PFSK-1 (cell line): Measurements from ENCODE around the gene ADGRB2.

Experiments
- FOXP2 ChIP-seq: optimal IDR thresholded peaks from 2 replicates; pipeline ENCODE3; 2011; ENCODE audit warnings: borderline replicate concordance, control low read depth, inconsistent platforms; ENCODE audit not compliant: insufficient read depth; ENCODE audit errors: extremely low read length, extremely low read depth
- POLR2AphosphoS5 ChIP-seq: IDR thresholded peaks from 2 replicates; pipeline ENCODE4 v1.6.1; 2012; ENCODE audit warnings: low read depth, mild to moderate bottlenecking, control low read depth, low read length, moderate library complexity
- SIN3A ChIP-seq: IDR thresholded peaks from 2 replicates; pipeline ENCODE4 v1.6.1; 2012; ENCODE audit warnings: mild to moderate bottlenecking, low read length, moderate library complexity, borderline replicate concordance; ENCODE audit not compliant: insufficient read depth
- TAF1 ChIP-seq: IDR thresholded peaks from 2 replicates; pipeline ENCODE4 v1.6.1; 2012; ENCODE audit warnings: low read length, control low read depth, borderline replicate concordance; ENCODE audit not compliant: insufficient read depth
- TF ChIP-seq, protein P1 (sequence below), 2 experiments: IDR thresholded peaks; 2 replicates each; pipeline versions ENCODE4 v1.6.1 to v1.8.0; 2011 to 2012; ENCODE audit warnings: low read depth in 2 of 2, low read length in 2 of 2, control low read depth in 1 of 2, inconsistent platforms in 1 of 2, mild to moderate bottlenecking in 1 of 2, moderate library complexity in 1 of 2; ENCODE audit not compliant: insufficient read depth in 1 of 2

Gene ADGRB2

DNA sequence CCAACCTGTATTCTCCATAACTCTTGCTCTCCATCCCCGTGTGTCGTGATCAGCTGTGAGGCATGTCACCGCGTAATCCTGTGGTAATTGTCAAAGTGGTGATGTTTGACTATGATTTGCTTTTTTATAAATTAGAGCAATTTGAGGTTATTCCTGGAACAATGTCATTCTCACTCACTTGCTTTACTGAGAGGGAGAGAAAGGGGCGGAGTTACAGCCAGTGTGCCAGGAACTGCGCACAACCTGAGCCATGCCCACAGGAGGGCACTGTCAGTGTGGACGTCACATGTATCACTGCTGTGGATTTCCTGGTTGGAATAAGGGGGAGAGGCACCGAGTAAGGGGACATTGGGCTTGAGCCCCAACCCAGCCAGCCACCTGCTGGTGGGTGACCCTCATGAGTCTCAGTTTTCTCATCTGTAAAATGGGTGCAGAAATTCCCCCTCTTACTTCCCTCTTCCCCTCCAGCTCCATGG is 6.9 kb downstream of the ADGRB2 start:
- TF ChIP-seq POLR2AphosphoS5 (no peak), FOXP2 (no peak), SIN3A (no peak), TAF1 (no peak)
- TF ChIP-seq, protein P1, sequence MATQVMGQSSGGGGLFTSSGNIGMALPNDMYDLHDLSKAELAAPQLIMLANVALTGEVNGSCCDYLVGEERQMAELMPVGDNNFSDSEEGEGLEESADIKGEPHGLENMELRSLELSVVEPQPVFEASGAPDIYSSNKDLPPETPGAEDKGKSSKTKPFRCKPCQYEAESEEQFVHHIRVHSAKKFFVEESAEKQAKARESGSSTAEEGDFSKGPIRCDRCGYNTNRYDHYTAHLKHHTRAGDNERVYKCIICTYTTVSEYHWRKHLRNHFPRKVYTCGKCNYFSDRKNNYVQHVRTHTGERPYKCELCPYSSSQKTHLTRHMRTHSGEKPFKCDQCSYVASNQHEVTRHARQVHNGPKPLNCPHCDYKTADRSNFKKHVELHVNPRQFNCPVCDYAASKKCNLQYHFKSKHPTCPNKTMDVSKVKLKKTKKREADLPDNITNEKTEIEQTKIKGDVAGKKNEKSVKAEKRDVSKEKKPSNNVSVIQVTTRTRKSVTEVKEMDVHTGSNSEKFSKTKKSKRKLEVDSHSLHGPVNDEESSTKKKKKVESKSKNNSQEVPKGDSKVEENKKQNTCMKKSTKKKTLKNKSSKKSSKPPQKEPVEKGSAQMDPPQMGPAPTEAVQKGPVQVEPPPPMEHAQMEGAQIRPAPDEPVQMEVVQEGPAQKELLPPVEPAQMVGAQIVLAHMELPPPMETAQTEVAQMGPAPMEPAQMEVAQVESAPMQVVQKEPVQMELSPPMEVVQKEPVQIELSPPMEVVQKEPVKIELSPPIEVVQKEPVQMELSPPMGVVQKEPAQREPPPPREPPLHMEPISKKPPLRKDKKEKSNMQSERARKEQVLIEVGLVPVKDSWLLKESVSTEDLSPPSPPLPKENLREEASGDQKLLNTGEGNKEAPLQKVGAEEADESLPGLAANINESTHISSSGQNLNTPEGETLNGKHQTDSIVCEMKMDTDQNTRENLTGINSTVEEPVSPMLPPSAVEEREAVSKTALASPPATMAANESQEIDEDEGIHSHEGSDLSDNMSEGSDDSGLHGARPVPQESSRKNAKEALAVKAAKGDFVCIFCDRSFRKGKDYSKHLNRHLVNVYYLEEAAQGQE (IDR thresholded peaks at IDR 0.05; ENCODE audit: insufficient read depth in 1 of 2, low read depth in 2 of 2, low read length in 2 of 2), result no peak

DNA sequence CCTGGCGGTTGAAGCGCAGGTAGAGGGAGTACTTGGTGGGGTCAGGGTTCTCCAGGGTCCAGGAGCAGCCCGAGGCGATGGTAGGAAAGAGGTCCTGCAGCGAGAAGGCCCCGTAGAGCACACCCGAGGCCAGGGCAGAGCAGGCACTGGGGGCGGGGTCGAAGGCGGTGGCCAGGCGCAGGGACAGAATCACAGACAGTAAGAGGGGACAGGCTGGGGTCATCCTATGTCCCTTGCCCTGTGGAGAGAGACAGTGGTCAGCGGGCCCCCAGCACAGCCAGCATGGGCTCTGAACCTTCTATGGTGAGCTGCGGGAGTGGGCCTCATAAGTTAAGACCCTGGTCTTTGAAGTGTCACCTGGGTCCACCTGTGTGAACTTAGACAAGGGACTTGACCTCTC is 7.6 kb downstream of the ADGRB2 start:
- TF ChIP-seq FOXP2 (no peak), TAF1 (no peak), POLR2AphosphoS5 (no peak), SIN3A (no peak)
- TF ChIP-seq, protein P1 (IDR thresholded peaks at IDR 0.05; ENCODE audit: insufficient read depth in 1 of 2, low read depth in 2 of 2, low read length in 2 of 2), result no peak

DNA sequence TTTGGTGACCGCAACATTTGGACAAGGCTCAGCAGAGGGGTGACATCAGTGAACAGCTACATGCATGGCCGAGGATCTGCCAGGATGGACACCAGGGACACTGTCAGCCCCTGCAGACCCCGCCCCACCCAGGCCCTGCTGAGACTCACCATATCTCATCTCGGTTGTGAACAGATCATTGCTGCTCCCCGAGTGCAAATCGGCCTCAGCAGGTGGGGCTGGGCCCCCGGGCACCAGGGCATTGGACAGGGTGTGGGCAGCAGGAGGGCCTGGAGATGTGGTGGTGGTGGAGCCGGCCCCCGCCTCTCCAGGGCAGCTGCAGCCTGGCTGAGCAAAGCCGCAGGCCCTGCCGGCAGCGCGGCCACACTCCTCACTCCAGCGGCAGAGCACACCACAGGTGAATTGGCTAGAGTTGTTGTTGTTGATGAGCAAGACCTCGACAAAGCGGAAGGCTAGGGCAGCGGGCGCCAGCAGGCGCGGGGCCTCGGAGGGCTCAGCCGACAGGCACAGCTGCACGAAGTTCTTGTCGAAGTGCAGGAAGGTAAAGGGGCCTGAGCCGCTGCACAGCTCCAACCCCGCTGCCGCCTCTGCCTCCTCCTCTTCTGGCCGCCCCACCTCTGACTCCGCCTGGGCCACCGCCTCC is 8.2 kb downstream of the ADGRB2 start:
- TF ChIP-seq, protein P1 (IDR thresholded peaks at IDR 0.05; ENCODE audit: insufficient read depth in 1 of 2, low read depth in 2 of 2, low read length in 2 of 2), result no peak
- no peak for TF ChIP-seq POLR2AphosphoS5
- TF ChIP-seq FOXP2, result no peak
- TF ChIP-seq TAF1, result no peak
- TF ChIP-seq SIN3A, result no peak

DNA sequence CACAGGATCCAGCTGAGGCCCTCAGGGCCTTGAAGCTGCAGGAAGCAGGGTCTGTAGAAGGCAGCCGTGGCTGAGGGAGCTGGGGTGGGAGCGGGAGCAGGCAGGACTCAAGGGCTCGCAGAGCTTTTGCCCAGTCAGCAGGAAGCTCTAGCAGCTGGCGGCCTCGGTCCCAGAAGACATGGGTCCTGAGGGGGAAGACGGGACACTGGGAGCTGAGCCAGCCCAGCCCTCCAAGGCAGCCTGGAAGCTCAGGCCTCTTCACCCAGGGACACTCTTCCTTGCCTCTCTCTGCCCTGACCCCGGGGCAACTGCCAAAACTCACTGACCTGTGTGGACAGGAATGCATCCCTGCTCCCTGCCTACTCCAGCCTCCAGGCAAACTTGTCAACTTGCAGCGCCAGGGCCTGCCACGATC is 8.9 kb downstream of the ADGRB2 start:
- TF ChIP-seq FOXP2 (no peak), SIN3A (no peak), TAF1 (no peak), POLR2AphosphoS5 (no peak)
- TF ChIP-seq, protein P1 (IDR thresholded peaks at IDR 0.05; ENCODE audit: insufficient read depth in 1 of 2, low read depth in 2 of 2, low read length in 2 of 2), result no peak

DNA sequence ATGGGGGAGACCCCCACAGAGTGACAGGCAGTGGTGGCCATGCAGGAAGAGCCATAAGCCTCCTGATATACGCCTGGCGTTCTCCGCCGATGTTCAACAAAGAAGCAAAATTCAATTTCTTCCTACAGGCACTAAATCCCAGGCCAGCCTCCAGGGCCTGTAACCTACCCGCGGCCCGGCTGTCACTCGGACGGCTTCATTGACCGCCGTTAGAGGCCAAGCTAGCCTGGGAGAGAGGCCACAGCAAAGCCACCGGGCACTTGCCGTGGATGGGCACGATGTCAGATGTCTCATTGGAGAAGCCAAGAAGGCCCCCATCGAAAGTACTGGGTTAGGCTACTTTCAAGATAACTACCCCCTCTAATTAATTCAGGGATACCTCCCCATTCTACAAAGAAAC is 9.7 kb downstream of the ADGRB2 start:
- TF ChIP-seq TAF1 (no peak), POLR2AphosphoS5 (no peak), SIN3A (no peak), FOXP2 (no peak)
- TF ChIP-seq, protein P1 (IDR thresholded peaks at IDR 0.05; ENCODE audit: insufficient read depth in 1 of 2, low read depth in 2 of 2, low read length in 2 of 2), result no peak
